K562 (cell line): Measurements from ENCODE around the gene DNASE1L1. TPM values are rescaled to one million over a fixed set of nuclear protein-coding genes. Genes with fewer than 3 reads are reported as not detected.

ENCODE experiments used
- CBX3 ChIP-seq, 2 experiments: IDR thresholded peaks; 1 replicate in 1 of 2; 2 replicates in 1 of 2; pipeline ENCODE4 v1.6.1; 2012; ENCODE audit warnings: inconsistent platforms in 2 of 2, low read length in 2 of 2, borderline replicate concordance in 1 of 2, control low read depth in 1 of 2
- HDAC8 ChIP-seq: fragments of 450-650 bp; IDR thresholded peaks from 2 replicates; pipeline ENCODE4 v1.6.1; 2016; ENCODE audit warnings: mild to moderate bottlenecking, missing genetic modification characterization, moderate library complexity, missing compliant biosample characterization
- MYBL2 ChIP-seq, 2 experiments: fragments of 450-650 bp in 1 of 2; sonication (generic) in 1 of 2; formaldehyde crosslinking in 1 of 2; IDR thresholded peaks; 2 replicates each; pipeline versions ENCODE4 v1.6.1 to v1.8.1; 2017 to 2022; ENCODE audit warnings: borderline replicate concordance in 1 of 2, inconsistent platforms in 1 of 2, low read depth in 1 of 2, mild to moderate bottlenecking in 1 of 2, missing genetic modification reagents in 1 of 2, moderate library complexity in 1 of 2
- NCOR1 ChIP-seq: fragments of 450-650 bp; IDR thresholded peaks from 2 replicates; pipeline ENCODE4 v1.6.1; 2016; ENCODE audit warnings: mild to moderate bottlenecking, moderate library complexity
- PHF20 ChIP-seq: fragments of 450-650 bp; IDR thresholded peaks from 2 replicates; pipeline ENCODE4 v1.6.1; 2018; ENCODE audit not compliant: partially characterized antibody
- RBM34 ChIP-seq: fragments of 200-400 bp; formaldehyde crosslinking; IDR thresholded peaks from 2 replicates; pipeline ENCODE4 v1.6.1; 2018; ENCODE audit warnings: low read length, borderline replicate concordance; ENCODE audit not compliant: insufficient read depth
- SPI1 ChIP-seq: IDR thresholded peaks from 2 replicates; pipeline ENCODE4 v1.6.1; 2011; ENCODE audit warnings: low read depth, low read length, control low read depth, borderline replicate concordance
- STAT5B ChIP-seq: fragments of 250-450 bp; sonication (Bioruptor Pico); IDR thresholded peaks from 2 replicates; pipeline ENCODE4 v1.8.0; 2021; ENCODE audit warnings: mild to moderate bottlenecking, inconsistent platforms
- TAF9B ChIP-seq: fragments of 450-650 bp; IDR thresholded peaks from 2 replicates; pipeline ENCODE4 v1.6.1; 2018; ENCODE audit warnings: mild to moderate bottlenecking; ENCODE audit not compliant: partially characterized antibody
- ZFP36 ChIP-seq: fragments of 150-350 bp; IDR thresholded peaks from 2 replicates; pipeline ENCODE4 v1.6.1; 2018; ENCODE audit warnings: low read length, low read depth; ENCODE audit not compliant: partially characterized antibody
- ZFX ChIP-seq: sonication (generic); formaldehyde crosslinking; IDR thresholded peaks from 2 replicates; pipeline ENCODE4 v1.8.0; 2022; ENCODE audit warnings: mild to moderate bottlenecking, missing genetic modification reagents, moderate library complexity
- ZNF41 ChIP-seq: fragments of 250-450 bp; sonication (Bioruptor Pico); conservative IDR thresholded peaks from 2 replicates; pipeline ENCODE4 v1.4.0; 2020; ENCODE audit warnings: mild to moderate bottlenecking
- ZNF507 ChIP-seq: conservative IDR thresholded peaks from 2 replicates; pipeline ENCODE4 v1.6.1; 2017; ENCODE audit warnings: missing genetic modification characterization, missing compliant biosample characterization
- ZNF584 ChIP-seq: fragments of 200-800 bp; sonication (Bioruptor generic); IDR thresholded peaks from 2 replicates; pipeline ENCODE4 v1.6.1; 2016; ENCODE audit warnings: low read depth, mild to moderate bottlenecking, missing genetic modification characterization, missing compliant biosample characterization
- polyA plus RNA-seq, 8 experiments: library from polyadenylated mRNA; depleted of rRNA in 4 of 8; stranded (reverse) in 5 of 8; unstranded in 3 of 8; fragments of >200 nt; fragmentation: Nextera tagmentation in 2 of 8; fragmentation: Illumina TruSeq in 1 of 8; extraction: Ambion mirVana in 2 of 8; extraction: Trizol in 1 of 8; gene quantifications; 2 replicates each; pipeline versions ENCODE4 v1.2.1 to v1.2.3, GENCODE V29; 2011 to 2014; ENCODE audit warnings: inconsistent platforms in 1 of 8, missing spikeins in 1 of 8
- total RNA-seq, 7 experiments: library from RNA; depleted of rRNA in 6 of 7; stranded (reverse); fragments of >200 nt in 6 of 7; fragmentation: Illumina TruSeq in 2 of 7; extraction: Trizol in 2 of 7; gene quantifications; 2 replicates each; pipeline versions ENCODE4 v1.2.1 to v1.2.3, GENCODE V29; 2011 to 2021; ENCODE audit warnings: low replicate concordance in 1 of 7
- TF ChIP-seq, protein P1 (sequence below): conservative IDR thresholded peaks from 2 replicates; pipeline ENCODE4 v1.6.1; 2011; ENCODE audit warnings: low read depth, mild to moderate bottlenecking, low read length; ENCODE audit not compliant: control insufficient read depth
- TF ChIP-seq, protein P2 (sequence below): fragments of 450-650 bp; IDR thresholded peaks from 2 replicates; pipeline ENCODE4 v1.6.1; 2016
- TF ChIP-seq, protein P3 (sequence below): fragments of 450-650 bp; IDR thresholded peaks from 2 replicates; pipeline ENCODE4 v1.6.1; 2016; ENCODE audit warnings: mild to moderate bottlenecking
- TF ChIP-seq, protein P4 (sequence below): fragments of 450-650 bp; formaldehyde crosslinking; IDR thresholded peaks from 2 replicates; pipeline ENCODE4 v1.4.0; 2022; ENCODE audit warnings: mild to moderate bottlenecking, moderate library complexity

DNASE1L1 gene
- total and polyA plus RNA-seq, 9 of the 15 experiments (the other 6 are each of a cell fraction or from before 2014, with no cell fraction given) = 0.73 to 12.6 (median 7.9) TPM

DNA sequence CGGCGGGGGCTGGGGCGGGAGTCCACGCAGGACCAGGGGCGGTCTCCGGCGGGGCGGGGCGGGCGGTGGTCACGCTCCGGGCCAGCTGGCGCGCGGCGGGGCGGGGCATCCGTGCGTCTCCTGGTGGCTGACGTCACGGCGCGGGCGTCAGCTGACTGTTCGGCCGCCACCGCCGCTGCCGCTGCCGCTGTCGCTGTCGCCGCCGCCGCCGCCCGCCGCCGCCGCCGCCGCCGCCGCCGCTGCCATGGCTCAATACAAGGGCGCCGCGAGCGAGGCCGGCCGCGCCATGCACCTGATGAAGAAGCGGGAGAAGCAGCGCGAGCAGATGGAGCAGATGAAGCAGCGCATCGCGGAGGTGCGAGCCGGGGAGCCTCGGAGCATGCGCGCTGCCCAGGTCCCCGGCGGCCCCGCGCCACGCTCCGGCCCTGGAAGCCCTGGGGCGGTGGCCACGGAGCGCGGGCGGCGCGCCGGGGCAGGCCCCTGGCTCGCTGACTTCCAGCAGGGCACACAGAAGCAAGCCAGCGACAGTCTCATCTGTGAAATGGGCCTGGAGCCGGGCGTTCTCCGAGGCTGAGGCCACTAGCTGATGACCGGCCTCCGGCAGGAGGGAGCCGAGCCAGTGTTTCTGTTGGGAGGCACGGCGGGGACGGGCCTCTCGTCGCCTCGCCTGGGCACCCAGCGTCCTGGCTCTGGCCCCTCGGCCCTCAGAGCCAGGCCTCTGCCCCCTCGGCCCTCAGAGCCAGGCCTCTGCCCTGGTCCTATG lies 35.1 kb upstream of the DNASE1L1 start, which contains the start of gene FAM50A (continued):
- TF ChIP-seq CBX3 (IDR thresholded peaks at IDR 0.05; ENCODE audit: borderline replicate concordance in 1 of 2, low read length in 2 of 2) (no peak), SPI1 (no peak), HDAC8 (tag) (no peak), PHF20 (no peak), ZFX (CRISPR knock-in tag) (peak; percentile 53), ZNF507 (tag) (no peak), STAT5B (no peak), RBM34 (no peak), ZNF584 (CRISPR knock-in tag) (no peak), NCOR1 (no peak), ZNF41 (CRISPR knock-in tag) (no peak), ZFP36 (no peak), MYBL2 (IDR thresholded peaks at IDR 0.05; ENCODE audit: low read depth) (no peak), MYBL2 (CRISPR knock-in tag; IDR thresholded peaks at IDR 0.05; ENCODE audit: borderline replicate concordance) (no peak), TAF9B (no peak)
- TF ChIP-seq, protein P1, sequence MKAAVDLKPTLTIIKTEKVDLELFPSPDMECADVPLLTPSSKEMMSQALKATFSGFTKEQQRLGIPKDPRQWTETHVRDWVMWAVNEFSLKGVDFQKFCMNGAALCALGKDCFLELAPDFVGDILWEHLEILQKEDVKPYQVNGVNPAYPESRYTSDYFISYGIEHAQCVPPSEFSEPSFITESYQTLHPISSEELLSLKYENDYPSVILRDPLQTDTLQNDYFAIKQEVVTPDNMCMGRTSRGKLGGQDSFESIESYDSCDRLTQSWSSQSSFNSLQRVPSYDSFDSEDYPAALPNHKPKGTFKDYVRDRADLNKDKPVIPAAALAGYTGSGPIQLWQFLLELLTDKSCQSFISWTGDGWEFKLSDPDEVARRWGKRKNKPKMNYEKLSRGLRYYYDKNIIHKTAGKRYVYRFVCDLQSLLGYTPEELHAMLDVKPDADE = no peak; the same call in 1 of the 2 replicates
- TF ChIP-seq, protein P2, sequence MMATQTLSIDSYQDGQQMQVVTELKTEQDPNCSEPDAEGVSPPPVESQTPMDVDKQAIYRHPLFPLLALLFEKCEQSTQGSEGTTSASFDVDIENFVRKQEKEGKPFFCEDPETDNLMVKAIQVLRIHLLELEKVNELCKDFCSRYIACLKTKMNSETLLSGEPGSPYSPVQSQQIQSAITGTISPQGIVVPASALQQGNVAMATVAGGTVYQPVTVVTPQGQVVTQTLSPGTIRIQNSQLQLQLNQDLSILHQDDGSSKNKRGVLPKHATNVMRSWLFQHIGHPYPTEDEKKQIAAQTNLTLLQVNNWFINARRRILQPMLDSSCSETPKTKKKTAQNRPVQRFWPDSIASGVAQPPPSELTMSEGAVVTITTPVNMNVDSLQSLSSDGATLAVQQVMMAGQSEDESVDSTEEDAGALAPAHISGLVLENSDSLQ = no peak
- TF ChIP-seq, protein P3, sequence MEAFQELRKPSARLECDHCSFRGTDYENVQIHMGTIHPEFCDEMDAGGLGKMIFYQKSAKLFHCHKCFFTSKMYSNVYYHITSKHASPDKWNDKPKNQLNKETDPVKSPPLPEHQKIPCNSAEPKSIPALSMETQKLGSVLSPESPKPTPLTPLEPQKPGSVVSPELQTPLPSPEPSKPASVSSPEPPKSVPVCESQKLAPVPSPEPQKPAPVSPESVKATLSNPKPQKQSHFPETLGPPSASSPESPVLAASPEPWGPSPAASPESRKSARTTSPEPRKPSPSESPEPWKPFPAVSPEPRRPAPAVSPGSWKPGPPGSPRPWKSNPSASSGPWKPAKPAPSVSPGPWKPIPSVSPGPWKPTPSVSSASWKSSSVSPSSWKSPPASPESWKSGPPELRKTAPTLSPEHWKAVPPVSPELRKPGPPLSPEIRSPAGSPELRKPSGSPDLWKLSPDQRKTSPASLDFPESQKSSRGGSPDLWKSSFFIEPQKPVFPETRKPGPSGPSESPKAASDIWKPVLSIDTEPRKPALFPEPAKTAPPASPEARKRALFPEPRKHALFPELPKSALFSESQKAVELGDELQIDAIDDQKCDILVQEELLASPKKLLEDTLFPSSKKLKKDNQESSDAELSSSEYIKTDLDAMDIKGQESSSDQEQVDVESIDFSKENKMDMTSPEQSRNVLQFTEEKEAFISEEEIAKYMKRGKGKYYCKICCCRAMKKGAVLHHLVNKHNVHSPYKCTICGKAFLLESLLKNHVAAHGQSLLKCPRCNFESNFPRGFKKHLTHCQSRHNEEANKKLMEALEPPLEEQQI = no peak
- TF ChIP-seq, protein P4, sequence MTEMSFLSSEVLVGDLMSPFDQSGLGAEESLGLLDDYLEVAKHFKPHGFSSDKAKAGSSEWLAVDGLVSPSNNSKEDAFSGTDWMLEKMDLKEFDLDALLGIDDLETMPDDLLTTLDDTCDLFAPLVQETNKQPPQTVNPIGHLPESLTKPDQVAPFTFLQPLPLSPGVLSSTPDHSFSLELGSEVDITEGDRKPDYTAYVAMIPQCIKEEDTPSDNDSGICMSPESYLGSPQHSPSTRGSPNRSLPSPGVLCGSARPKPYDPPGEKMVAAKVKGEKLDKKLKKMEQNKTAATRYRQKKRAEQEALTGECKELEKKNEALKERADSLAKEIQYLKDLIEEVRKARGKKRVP (CRISPR knock-in tag) = no peak
